ENCODE results near the gene LIMS3.
"Not testable (repeated sequence)": the region's sequence is repeated elsewhere in the genome, so short reads cannot be mapped to it uniquely, and the experiment has no call there.

The LIMS3 gene

GRCh38 chr2:109924481-109924880, 26.0 kb downstream of the LIMS3 start:
- not testable (repeated sequence) for DNase-seq (ENCODE audit: low read depth, low spot score)

- DNase-seq (ENCODE audit: low read depth, low spot score) = not testable (repeated sequence)
Measured at GRCh38 chr2:109927803-109928202, 29.3 kb downstream of the LIMS3 start.

GRCh38 chr2:109929222-109929621, 30.7 kb downstream of the LIMS3 start:
- not testable (repeated sequence) for DNase-seq (ENCODE audit: low read depth, low spot score)

GRCh38 chr2:109936534-109936933, 38.0 kb downstream of the LIMS3 start:
- DNase-seq (ENCODE audit: low read depth, low spot score) = not testable (repeated sequence)

GRCh38 chr2:109945362-109945761, 46.9 kb downstream of the LIMS3 start:
- DNase-seq (ENCODE audit: low read depth, low spot score) = not testable (repeated sequence)

- not testable (repeated sequence) for DNase-seq (ENCODE audit: low read depth, low spot score)
Measured at GRCh38 chr2:109947262-109947958, 48.9 kb downstream of the LIMS3 start.

- DNase-seq (ENCODE audit: low read depth, low spot score) = not testable (repeated sequence)
Measured at GRCh38 chr2:109947959-109948520, 49.6 kb downstream of the LIMS3 start.

GRCh38 chr2:109950146-109950843, 51.8 kb downstream of the LIMS3 start:
- not testable (repeated sequence) for DNase-seq (ENCODE audit: low read depth, low spot score)

- DNase-seq (ENCODE audit: low read depth, low spot score) = not testable (repeated sequence)
Measured at GRCh38 chr2:109963942-109964341, 65.5 kb downstream of the LIMS3 start.

- DNase-seq (ENCODE audit: low read depth, low spot score) = not testable (repeated sequence)
Measured at GRCh38 chr2:109965482-109965881, 67.0 kb downstream of the LIMS3 start.

- DNase-seq (ENCODE audit: low read depth, low spot score) = not testable (repeated sequence)
Measured at GRCh38 chr2:109966107-109966736, 67.7 kb downstream of the LIMS3 start.

- not testable (repeated sequence) for DNase-seq (ENCODE audit: low read depth, low spot score)
Measured at GRCh38 chr2:109966858-109967257, 68.4 kb downstream of the LIMS3 start.

- not testable (repeated sequence) for DNase-seq (ENCODE audit: low read depth, low spot score)
Measured at GRCh38 chr2:109969864-109970263, 71.4 kb downstream of the LIMS3 start.

GRCh38 chr2:109971710-109972109, 73.2 kb downstream of the LIMS3 start:
- not testable (repeated sequence) for DNase-seq (ENCODE audit: low read depth, low spot score)
